DMS153 (cell line): Measurements from ENCODE around the gene UST.
"Not testable (repeated sequence)": the region's sequence is repeated elsewhere in the genome, so short reads cannot be mapped to it uniquely, and the experiment has no call there.

ENCODE experiments used
- DNase-seq: peaks from one replicate; lab custom pipeline; 2025; lab: John Stamatoyannopoulos, UW

Gene UST

DNA sequence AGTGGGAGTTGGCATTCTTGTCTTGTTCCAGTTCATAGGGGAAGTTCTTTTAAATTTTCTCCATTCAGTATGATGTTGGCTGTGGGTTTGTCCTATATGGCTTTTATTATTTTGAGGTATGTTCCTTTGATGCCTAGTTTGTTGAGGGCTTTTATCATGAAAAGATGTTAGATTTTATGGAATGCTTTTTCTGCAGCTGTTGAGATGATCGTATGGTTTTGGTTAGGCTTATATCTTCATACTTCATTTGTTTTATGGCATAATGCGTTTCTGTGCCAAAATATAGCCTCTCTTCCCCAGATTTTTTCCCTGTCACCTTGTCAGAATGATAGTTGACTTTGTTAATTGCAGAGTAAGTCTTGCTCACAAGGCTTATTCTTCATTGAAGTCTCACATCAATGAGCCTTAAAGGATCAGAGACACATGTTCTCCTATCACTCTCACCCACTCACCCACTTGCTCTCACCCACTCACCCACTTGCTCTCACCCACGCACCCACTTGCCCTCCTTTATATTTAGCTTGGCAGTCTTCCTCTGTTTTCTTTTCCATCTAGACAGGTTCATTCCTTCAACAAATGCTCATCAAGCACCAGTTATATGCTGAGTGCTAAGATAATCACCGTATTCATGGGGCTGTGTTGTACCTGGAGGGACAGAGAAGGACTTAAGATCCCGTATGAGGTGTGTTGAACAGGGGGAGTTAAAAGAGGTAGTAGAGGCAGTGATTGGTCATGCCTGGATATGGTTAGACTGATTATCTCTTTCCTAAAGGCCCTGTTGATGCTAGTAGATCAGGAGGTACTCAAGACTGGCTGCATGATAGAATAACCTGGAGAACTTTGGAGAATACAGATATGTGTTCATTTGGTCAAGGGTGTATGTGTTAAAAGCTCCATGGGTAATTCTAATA is 19.3 kb downstream of the UST start:
- no peak for DNase-seq

DNA sequence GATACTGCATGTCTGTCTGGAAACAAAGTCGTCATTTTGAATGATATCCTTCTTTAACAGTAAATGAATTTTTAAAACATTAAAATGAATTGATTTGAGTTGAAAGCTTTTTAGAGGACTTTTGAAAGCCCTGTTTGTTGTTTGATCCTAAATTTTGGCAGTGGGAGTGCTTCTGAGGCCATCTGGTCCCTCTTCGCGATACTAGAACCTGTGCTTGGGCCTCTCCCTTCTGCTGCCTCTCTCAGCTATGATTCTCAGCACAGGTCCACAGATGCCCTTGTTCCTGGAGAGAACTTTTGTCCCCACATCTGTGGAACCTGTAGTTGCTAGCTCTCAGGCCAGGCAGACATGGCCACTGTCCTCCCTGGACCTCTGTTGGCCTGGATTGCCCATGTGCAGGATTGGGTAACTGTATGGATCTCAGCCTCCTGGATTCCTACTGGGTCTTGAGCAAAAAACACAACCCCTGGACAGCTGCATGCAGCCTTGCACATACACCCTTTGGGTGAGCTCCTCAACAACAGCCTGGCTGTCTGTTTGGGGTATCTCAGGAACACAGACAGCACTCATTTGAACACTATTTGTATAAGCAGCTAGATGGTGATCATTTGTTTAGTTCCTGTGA is 21.9 kb downstream of the UST start:
- no peak for DNase-seq

DNA sequence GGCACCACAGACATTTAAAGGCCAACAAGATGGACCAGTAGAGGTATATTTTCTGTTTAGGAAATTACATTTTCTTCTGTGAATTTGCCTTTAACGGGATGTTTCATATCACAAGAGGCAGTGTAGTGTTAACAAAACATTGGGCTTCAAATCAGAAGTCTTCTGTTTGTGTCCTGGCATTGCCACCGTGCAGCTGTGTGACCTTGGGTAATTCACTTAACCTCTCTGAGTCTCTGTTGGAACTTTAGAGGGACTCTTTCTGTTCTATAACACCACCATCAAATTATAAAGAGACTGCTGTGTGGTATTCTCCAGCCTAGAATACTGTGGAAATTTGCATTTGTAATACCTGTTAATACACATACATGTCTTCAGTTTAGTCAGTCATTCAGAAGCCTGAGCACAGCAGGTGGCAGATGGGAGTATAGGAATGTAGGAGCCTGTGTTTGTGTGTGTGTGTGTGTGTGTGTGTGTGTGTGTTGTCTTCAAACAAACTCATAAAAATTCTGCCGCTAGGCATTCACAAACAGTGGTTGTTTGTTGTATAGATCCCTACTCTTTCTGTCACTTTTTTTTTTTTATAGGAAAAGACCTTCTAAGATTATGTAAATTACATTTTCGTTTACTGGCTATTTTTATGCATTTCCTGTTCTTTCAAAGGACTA is 22.6 kb downstream of the UST start:
- DNase-seq, result no peak

DNA sequence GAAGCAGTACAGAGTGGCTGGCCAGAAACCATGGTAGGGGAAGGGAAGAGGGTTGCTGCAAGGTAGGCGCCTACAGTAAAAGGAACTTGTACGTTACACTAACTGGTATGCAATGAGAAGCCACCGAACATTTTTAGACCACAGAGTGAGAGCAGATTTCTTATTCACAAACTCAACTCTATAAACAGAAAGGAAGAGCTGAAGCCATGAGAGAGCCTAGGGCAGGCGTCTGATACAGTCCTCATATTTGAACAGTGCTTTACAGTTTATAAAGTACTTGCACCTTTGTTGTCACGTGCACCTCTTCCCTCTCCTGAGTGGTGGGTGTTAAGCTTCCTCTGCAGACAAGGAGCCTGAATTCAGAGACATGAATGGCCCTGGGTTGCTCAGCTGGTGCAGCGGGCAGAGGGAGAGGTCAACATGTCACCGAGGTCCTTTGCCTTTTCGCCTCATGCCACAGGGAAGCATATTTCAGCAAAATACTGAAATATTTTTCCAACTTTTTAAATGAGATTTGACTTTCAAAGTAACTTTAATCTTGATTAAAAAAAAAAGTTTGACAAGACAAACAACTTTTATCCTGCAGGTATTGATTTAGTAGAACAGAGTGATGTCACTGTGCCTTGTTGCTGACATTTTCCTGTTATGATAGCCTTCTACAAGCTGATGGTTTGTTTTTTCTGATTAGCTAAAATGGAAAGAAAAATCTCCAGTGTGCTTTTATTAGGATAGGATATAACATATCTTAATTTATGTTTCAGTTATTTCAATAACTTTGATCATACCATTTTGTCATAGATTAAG is 23.8 kb downstream of the UST start:
- DNase-seq, result no peak

DNA sequence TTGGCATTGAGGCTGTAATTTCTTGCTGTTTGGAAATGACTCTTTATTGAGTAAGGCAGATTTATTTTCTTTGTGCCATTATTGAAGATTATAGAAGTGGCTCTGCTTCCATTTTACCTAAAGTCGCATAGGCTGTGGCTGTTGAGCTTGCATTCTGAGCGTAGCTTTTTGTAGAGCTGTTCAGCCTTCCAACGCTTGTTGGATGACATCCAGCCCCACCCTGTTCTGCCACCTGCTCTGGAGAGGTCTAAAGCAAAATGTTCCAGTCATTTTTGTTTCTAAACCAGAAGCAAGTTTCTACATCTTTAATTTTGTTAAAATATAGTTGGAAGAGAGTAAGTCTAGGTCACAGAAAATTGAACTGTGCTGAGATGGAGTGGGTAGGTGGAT is 24.4 kb downstream of the UST start:
- DNase-seq, result peak; percentile 25

DNA sequence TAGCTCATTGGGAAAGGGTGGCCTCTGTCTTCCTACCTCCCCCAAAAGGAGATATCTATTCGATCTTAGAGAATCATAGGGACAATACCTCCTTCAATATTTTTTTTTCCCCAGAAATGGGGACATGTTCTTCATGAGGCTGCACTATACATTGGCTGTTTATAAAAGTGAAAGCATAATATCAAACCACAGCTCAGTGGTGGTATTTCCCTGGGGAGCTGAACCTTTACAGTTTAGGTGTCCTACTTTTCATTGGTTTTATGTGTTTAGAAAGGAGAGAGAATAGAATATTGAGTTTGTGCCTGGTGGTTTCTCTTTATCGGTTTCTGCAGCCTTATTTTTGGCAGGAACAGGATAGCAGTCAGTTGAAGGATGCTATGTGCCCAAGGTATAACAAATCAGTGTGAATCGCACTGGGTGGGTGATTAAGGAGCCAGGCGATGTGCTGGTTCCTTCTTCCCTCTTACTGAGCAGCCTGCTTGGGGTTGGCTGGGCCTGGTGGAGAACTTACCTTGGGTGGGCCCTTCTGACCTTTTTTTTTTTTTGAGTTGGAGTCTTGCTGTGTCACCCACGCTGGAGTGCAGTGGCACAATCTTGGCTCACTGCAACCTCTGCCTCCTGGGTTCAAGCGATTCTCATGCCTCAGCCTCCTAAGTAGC is 25.2 kb downstream of the UST start:
- DNase-seq, result no peak

DNA sequence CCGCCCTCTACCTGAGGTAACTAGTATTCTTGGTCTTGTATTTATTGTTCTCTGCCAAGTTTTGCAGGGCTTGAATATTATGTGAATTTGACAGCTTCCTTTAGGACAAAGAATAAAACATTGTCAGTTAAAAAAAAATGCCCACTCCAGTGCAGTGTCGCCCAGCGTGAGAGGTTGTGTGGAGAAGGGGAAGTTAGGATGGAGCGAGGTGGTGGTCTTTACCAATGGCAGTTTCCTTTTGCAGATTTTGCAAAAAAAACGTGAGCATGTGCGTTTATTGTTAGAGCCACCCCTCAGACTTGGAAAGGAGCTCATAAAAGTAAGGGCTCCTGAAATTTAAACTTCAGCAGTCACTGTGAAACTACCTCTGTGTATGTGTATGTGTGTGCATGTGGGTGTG is 28.3 kb downstream of the UST start:
- DNase-seq, result no peak

DNA sequence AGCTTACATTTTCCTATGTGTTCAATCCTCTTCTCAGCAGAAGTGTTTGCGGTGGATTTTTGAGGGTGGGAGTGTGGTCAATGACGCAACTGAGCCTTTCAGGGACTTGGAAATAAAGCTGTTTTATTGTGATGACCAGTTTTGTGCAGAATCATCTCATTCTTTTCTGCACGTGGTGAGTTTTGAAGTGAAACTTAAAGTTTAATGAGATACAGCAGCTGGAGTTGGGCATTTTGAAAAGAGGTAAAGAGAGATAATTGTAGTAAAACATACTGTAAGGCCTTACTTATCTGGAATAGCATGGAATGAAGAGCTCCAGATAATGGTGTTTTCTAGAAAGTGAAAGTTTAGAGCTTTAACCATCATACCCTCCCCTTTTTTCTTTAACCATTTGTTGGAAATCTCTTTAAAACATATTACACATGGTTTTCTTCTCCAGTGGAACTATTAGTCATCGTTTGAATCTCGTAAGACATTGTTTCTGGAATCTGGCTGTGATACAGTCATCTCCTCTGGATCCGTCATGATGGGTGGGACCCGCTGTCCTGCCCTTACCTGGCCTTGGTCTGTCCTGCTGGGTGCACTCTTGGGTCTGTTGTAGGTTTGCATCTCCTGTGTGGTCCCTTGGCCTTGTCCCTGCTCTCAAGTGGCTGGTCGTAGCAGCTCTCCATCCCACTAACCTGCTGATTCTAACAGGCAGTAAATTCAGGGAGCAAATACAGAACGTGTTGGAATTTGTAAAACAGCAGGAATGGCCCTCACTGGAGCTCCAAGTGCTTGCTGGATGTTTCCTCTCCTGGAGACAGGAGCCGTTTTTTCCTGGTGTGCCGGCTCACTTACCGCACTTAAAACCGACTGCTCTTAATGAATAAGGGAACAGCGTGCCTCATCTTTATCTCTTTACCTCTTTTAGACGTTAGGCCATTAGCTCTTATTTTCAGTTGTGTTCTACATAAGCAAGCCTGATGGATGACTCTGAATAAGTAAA is 29.8 kb downstream of the UST start:
- DNase-seq, result no peak

DNA sequence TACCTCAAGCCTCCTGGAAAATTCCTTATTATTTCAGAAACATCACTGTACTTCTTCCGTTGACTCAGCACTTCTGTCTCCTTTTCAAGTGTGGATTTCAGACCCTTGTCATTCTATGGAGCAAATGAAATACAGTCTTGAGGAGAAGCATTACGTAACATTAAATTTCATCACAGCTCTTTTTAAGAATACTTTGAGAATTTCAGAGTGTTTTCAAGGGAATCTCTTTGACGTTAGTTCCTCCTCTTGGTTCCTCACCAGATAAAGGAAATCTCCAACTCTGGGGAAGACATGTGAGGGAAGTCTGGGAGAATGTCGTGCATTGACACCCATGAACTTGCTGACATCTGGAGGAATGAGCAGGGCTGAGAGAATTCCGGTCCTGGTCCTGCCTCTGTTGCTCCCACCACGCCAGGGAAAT is 32.3 kb downstream of the UST start:
- no peak for DNase-seq

DNA sequence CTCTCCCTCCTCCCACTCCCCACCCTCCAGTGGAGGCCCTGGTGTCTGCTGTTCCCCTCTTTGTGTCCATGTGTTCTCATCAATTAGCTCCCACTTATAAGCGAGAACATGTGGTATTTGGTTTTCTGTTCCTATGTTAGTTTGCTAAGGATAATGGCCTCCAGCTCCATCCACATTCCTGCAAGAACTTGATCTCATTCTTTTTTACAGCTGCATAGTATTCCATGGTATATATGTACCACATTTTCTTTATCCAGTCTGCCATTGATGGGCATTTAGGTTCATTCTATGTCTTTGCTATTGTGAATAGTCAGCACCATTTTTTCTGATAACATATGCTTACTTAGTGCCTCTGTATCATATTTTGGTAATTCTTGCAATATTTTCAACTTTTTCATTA is 33.6 kb downstream of the UST start:
- DNase-seq, result not testable (repeated sequence)

DNA sequence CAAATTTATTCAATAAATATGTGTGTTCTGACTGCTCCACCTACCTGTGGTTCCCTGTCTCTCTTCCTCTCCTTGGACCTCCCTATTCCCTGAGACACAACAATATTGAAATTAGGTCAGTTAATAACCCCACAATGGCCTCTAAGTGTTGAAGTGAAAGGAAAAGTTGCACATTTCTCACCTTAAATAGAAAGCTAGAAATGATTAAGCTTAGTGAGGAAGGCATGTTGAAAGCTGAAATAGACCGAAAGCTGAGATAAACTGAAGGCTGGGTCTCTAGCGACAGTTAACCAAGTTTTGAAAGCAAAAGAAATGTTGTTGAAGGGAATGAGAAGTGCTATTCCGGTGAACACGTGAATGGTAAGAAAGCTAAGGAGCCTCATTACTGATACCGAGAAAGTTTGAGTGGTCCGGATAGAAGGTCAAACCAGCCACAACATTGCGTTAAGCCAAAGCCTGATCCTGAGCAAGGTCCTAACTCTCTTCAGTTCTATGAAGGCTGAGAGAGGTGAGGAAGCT is 34.1 kb downstream of the UST start:
- no peak for DNase-seq

DNA sequence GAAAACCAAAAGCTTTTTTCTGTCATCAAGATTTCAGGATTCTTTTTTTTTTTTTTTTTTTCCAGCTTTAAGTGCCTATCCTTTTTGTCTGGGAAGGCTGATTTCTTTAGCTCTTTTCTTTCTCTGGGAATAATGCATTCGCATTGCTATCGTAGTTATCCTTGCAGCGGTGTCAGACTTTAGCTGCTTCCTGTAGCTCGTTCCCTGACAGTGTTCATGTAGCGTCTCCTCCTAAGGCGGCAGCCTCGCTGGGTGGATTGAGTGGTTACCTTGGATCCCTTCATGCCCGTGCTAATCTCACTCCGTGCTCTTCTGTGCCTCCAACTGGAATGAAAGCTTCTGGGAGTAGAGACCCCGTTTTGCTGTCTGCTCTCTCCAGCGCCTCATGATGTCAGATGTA is 43.1 kb downstream of the UST start:
- no peak for DNase-seq

DNA sequence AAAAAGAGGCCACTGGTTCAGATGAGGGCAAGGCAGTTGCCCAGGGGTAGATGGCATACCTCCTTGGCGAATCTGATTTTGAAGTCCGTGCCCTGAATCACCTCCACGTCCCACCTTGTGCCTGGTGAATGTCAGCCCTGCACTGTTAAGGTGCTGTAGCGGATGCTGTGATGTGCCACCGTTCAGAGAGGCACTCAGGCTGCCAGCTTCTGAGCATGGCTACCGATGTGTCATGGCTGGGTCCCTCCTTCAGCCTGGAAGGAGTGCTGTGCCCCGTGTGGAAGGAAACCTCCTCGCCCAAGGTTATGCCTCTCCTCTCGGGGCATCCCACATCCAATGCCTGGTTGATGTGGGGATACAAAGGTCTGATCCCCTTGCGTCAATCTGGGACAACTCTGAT is 43.6 kb downstream of the UST start:
- no peak for DNase-seq

DNA sequence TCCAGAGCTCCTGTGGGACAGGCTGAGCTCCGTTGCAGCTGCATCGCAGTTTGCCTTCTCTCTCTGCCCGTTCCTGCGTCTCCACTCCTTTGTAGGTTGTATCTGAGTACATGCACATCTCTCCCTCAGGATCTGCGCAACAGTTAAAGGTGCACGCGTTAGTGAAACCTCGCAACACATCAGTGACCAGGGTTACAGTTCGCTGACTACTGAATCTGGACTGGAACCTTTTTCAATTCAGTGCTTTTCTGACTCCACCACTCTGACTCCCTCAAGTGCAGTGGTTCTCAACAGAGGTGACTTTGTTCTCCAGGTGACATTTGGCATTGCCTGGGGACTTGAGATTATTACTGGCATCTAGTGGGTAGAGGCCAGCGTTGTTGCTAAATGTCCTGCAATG is 44.0 kb downstream of the UST start:
- DNase-seq, result no peak

DNA sequence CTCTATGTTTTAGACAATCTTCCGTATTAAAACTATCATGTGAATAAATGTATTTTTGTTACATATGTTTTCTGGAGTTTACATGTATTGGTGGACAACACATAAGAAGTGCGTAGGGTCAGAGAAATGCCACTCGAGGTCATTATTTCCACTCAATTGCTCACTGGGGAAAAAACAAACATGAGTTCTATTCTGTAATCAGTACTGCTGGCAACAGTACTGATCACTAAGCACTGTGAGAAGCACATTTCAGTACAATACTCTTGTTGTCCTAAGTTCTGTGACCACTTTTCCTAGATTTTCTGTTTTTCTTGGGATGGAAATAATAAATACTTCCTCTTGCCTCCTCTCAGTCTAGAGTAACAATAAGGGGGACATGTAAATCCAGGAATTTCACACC is 44.5 kb downstream of the UST start:
- DNase-seq, result no peak

DNA sequence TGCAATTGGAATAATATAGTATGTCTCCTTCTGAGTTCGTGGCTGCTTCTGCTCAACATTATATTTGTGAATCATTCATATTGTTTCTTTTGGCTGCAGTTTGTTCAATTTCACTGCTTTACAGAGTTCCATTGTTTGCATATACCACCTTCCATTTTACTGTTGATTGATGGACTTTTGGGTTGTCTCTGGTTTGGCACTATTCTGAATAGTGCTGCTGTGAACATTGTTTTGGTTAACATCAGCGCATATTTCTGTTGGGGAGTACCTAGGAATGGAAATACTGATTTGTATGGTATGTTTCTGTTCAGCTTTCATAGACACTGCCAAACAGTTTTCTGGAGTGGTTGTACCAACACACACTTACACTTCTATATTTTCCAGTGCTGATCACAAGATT is 46.9 kb downstream of the UST start:
- no peak for DNase-seq

DNA sequence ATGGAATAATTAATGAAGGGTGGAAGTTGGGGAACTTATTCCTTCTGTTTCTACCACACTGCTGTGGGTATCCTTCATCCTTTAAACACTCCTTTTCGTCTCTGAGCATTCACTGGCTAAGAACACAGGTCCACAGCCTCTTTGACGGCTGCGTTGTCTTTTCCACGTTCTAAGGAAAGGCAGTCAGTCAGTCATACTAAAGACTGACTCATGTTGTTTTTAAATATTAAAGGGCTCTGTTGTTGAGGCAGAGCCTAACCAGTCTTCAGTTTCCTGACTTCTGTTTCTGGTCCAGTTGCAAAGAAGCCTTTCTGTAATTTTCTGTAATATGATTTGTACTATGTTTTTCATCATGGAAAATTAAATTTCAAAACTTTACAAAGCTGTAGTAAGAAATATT is 48.0 kb downstream of the UST start:
- DNase-seq, result no peak

DNA sequence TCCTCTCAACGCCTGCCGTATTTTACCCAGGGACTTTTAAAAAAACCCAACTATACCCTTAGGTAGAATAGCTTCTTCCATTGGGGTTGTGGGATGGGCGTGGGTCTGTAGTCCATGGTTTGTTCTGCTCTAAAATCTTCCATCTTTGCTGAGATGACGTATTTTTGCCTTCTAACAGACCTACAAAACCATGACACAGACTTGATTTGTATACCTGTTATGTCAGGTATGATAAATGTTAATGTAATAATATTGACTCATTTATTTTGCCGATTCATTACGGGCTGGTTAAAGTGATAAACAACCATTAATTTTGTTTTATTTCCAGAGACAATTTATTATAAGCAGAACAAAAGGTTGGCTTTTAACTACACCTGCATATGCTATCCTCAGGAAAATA is 48.7 kb downstream of the UST start:
- DNase-seq, result no peak

DNA sequence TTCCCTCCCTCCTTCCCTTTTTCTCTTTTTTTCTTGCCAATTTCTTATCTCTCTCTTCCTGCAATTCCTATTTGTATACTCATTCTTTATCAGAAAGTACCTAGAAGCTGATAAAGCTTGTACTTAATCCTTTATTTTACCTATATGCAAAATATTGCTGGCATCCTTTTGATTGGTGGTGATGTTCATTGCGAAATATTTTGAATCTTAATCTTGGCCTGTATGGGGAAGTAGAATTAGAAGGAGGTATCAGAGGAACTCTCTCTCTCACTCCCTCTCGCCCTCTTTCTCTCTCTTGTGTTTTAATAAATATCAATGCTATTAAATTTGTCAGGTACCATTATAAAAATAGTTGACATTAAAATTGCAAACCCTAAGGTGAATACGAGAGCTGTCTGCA is 52.8 kb downstream of the UST start:
- DNase-seq, result no peak

DNA sequence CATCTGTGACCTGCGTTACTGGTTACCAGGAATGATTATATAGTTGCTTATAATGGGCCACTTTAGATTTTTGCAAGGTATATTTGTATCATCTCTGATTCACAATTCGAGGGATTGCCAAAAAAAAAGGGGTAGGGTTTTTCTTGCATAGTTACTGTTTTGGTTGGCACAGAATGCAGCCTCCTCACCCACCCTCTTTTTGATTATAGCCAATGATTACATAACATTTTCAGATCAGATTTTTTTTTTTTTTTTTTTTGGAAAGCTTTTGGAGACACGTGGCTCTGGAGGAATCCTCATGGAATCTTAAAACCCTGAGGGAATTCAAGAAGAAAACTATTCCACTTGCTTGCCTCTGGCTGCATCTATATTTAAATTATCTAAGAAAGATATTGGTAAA is 53.7 kb downstream of the UST start:
- no peak for DNase-seq
